A549 (cell line): Measurements from ENCODE around the gene MOB3A.

Experiments used
- CHD2 ChIP-seq: fragments of 150-350 bp; IDR thresholded peaks from 2 replicates; pipeline ENCODE4 v1.6.1; 2014; ENCODE audit warnings: low read length; ENCODE audit not compliant: partially characterized antibody
- POLR2A ChIP-seq: IDR thresholded peaks from 2 replicates; pipeline ENCODE4 v1.6.1; 2012; ENCODE audit warnings: mild to moderate bottlenecking, low read length

DNA sequence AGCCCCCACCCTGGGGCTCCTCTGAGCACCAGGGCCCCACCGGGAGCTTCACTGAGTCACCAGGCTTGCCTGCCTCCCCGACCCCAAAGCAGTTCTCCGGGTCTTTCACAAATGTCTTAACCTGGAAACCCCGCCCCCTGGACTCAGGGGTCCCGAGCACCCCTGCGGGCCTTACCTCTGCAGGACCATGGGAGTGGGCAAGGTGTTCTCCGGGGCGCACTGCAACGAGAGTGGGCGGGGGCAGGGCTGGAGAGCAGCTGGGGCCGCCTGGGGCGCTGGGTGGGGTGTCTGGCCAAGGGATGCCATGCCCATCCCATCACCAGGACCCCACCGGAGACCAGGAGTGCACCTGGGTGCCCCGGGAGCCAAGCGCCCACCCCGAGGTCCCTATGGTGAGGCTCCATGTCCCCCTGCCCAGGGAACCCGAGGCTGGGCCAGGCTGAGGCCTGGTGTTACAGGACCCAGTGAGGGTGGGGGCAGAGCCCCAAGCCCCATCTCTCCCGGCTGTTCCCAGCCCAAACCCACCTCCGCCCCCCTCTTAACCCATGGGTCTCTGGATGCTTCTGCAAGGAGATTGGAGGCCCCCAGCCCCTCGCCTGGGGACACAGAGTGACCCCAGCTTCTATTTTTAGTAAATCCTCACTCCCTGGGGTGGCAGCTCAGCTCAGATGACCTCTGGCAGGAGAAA, 56.0 kb downstream of the MOB3A start:
- TF ChIP-seq POLR2A (no peak), CHD2 (no peak)
